CD4-positive, alpha-beta T cell treated with Interleukin-6 for 4 hours (primary cell): ENCODE measurements around the gene UCN2.
"Not testable (repeated sequence)": the region's sequence is repeated elsewhere in the genome, so short reads cannot be mapped to it uniquely, and the experiment has no call there.

Experiments
- DNase-seq: peaks from one replicate; pipeline ENCODE4 v3.0.0-alpha.2; 2020; ENCODE audit warnings: mixed read lengths

UCN2 gene

GRCh38 chr3:48560648-48561018 is 2.9 kb downstream of the UCN2 start:
- no peak for DNase-seq

GRCh38 chr3:48558493-48559134 is 5.0 kb downstream of the UCN2 start:
- DNase-seq: no peak

GRCh38 chr3:48556796-48557626 is 6.6 kb downstream of the UCN2 start, which contains the start of gene PFKFB4:
Gene PFKFB4, minus strand, starts transcription at chr3:48556803. Its CDS starts 26 bp downstream, at chr3:48556777.
- peak; percentile 100 for DNase-seq

DNA sequence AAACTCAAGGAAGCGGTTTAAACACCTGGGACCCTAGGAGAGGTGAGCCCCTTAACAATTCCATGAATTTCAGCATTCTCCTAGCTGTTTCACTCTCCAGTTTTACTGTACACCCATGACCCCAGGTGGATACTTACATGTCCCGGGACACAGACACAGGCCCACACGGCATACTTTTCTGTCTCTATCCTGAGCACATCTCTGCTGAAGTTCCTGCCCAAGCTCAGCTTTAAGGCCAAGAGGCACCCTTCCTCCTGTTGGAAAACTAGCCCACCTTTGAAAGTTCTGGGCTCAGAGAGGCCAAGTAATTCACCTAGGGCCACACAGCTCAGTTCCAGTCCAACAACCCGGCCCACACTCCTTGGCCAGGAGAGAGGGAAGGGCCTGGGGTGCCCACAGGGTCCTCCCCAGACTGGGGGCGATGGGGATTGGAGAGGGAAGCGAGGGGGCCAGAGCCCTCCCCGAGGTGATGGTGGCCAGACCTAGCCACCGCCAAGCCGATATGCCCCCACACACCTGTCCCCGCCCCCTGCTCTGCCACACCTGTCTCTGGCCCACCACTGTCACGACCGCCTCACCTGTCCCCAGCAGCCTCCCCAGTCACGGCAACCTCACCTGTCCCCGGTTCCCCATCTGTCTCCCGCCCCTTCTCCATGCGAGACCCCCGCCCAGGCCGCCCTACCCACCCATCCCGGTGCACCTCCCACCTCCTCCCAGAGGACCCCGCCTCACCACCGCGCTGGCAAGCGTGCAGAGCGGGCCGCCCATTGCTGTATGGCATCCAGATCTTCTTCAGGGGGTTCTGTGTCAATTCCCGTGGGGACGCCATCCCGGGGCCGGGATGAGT is 7.4 kb downstream of the UCN2 start:
- DNase-seq: no peak

GRCh38 chr3:48555231-48555948 is 8.2 kb downstream of the UCN2 start:
- no peak for DNase-seq

DNA sequence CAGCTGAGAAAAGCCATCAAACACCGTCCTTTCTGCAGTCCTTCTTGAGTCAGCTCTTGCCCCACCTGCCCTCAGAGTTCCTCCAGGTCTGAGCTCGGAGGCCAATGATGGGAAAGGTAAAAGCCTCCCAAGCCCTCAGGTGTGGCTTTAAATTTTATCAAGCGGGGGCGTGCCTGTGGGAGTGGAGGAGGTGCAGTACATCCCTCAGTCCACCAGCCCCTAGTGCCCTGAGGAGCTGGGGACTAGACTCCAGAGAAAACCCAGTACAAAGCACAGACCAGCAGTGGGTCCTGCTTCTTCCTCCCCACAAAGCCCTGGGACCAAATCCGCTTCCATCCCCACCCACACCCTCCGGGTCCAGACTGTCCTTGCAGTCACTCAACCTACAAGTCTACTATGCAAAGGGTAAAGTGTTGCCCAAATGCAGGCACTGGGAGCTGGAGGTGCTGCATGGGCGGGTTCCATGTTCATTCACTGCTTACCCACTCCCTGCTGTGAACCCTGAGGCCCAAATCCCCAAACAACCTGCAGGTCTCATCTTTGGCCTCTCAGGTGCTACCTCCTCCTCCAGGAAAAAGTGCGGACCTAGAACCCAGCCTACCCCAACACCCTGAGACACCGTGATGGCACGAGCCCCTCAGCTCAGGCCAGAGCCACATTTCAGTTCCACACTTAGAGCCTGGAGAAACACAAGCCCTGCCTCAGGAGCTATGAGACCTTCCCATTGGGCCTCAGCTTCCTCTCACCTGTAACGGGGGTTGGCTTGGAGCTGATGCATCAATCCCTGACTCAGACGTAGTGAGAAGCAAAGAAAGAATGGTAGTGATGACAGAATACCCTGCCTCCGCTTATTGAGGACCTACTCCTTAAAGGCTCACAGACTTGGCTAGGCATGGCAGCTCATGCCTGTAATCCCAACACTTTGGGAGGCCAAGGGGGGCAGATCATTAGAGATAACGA is 9.4 kb downstream of the UCN2 start:
- DNase-seq: no peak

DNA sequence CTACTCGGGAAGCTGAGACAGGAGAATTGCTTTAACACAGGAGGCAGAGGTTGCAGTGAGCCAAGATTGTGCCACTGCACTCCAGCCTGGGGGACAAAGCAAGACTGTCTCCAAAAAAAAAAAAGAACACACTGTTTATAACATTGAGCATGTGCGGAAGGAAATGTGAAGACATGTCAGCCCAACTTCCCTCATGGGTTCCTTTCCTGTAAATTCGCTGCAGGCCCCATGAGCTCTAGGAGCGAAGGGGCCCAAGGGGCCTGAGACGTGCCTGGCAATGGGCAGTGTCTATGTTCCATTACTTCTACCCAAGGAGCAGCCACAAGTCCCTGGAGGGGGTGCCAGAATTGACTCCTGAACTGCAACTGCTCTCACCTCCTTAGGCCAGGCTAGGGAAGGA is 10.2 kb downstream of the UCN2 start:
- DNase-seq: no peak

- no peak for DNase-seq
Measured at GRCh38 chr3:48552111-48552951, 11.2 kb downstream of the UCN2 start.

- not testable (repeated sequence) for DNase-seq
Measured at GRCh38 chr3:48551651-48552050, 11.9 kb downstream of the UCN2 start.

- peak; percentile 88 for DNase-seq
Measured at GRCh38 chr3:48548729-48549705, 14.6 kb downstream of the UCN2 start.

- no peak for DNase-seq
Measured at GRCh38 chr3:48548126-48548525, 15.5 kb downstream of the UCN2 start.

- DNase-seq: peak; percentile 42
Measured at GRCh38 chr3:48546203-48546829, 17.3 kb downstream of the UCN2 start.

DNA sequence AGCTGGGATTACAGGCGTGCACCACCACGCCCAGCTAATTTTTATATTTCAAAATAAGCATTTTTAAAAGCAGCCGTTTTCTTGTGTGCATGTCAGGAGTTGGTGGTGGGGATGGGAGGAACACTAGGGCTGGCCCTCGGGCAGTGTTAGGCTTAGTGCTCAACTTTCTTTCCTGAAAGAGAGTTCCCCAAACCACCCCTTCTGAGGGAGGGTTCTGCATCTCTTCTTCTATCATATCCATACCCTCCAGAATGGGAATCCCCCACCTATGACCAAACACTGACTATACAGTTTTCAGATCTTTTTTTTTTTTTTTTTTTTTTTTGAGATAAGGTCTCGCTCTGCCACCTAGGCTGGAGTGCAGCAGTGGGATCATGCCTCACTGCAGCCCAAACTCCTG is 19.4 kb downstream of the UCN2 start:
- DNase-seq: no peak

GRCh38 chr3:48543271-48543866 is 20.2 kb downstream of the UCN2 start:
- DNase-seq: no peak

DNA sequence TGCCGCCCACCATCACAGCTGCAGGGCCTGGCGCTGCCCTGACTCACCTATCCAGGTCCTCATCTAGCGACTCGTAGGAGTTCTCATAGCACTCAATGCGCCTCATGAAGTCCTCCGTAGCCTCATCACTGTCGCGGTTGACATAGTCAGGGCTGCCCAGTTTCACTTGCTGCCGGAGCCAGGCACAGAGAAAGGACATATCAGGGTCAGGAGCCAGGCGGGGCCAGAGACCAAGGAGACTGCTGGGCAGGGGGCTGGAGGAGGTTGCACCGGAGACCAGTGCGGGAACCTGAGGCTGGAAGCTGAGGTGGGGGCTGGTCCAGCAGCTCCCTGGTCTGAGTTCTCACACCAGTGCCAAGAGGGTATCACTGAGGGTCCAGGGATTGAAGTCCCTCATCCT is 25.1 kb downstream of the UCN2 start:
- DNase-seq: no peak

- no peak for DNase-seq
Measured at GRCh38 chr3:48536785-48537184, 26.8 kb downstream of the UCN2 start.

- DNase-seq: no peak
Measured at GRCh38 chr3:48536116-48536515, 27.5 kb downstream of the UCN2 start.

DNA sequence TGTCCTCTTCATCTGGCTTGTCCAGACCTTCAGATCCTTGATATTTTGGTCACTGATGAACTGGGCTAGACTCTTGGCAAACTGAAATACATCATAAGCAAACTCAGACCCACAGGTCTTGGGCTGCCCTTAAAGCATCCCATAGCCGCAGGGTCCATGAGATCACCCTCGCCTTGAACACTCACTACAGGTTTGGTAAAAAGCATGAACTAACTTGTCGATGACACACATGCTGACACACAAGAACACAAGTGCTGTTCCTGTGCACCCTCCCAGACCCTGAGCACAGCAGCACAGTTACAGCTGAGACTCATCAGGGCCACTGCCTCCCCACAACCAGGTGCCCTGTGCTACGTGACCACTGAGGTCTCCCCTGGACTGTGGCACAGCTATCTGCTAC is 28.0 kb downstream of the UCN2 start:
- DNase-seq: no peak

DNA sequence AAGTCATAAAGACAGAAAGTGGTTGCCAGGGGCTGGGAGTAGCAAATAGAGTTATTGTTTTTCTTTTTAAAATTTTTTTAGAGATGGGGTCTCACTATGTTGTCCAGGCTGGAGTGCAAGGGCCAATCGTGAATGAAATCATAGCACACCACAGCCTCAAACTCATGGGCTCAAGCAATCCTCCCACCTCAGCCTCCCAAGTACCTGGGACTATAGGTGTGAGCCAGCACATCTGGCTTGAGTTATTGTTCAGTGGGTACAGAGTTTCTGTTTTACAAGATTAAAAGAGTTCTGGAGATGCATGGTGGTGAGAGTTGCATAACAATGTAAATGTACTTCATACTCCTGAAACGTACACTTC is 30.6 kb downstream of the UCN2 start:
- DNase-seq: no peak
